ENCODE data around the gene DNAJC27.

DNAJC27 gene

DNA sequence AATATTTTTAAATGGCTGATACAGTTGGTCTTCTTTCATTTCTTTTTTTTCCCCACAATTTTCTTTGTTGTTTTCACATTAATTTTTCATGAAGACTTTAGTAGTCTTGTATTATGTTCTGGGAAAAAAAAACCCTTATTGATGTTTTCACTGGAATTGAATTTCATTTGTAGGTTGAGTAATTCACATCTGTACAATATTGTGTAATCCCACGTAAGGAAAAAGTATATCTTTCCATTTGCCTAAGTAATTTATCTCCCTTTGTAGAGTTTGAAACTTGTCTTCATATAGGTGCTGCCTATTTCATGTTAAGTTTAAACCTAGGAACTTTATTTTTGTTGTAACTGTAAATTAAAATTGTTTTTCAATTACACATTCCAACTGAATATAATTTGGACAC is 2.0 kb downstream of the DNAJC27 start:
- DNase-seq = no peak

DNA sequence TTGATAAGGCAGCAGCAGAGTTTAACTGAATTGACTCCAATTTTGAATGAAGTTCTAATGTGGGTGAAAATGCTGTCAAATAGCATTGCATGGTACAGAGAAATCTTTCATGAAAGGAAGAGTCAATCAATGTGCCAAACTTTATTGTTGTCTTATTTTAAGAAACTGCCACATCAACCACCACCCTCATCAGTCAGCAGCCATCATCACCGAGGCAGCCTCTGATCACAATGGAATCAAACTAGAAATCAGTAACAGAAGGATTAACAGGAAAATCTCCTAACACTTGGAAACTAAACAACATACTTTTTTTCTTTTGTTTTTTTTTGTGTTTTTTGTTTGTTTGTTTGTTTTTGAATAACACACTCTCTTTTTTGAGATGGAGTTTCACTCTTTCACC is 9.9 kb downstream of the DNAJC27 start:
- DNase-seq = no peak

DNA sequence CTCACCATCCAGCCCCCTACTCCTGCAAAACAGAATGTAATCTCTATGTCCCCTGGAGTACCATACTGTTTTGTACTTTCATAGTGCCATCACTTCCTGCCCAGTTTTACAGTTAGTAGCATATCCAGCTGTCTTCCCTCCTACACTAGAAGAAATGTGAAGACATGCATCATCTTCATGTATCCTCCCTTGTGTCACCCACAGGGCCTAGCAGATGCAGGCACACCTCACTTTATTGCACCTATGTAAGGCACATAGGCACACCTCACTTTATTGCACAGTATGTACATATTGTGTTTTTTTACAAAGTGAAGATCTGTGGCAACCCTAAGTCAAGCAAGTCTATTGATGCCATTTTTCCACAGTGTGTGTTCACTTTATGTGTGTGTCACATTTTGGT is 12.0 kb downstream of the DNAJC27 start:
- DNase-seq = no peak

DNA sequence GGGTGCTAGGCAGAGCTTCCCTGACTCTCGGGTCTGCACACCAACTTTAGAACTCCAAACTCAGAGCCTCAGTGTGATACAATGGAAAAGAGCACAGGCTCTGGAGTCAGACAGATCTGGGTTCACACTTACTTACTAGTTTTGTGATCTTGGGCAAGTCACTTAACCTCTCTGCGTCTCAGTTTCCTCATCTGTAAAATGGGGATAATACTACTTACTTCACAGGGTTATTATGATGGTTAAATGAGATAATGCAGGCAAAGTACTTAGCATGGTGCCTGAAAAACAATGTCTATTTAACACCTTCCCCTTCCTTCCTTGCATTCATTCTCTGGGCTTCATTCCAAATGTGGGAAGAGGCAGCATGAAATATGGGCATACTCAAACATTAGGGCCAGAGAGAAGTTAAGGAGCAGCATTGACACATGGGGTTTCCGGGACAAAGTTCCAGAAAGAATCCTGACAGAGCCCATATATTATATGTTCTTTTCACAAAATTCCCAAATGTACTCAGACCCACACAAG is 13.3 kb downstream of the DNAJC27 start:
- no peak for DNase-seq

DNA sequence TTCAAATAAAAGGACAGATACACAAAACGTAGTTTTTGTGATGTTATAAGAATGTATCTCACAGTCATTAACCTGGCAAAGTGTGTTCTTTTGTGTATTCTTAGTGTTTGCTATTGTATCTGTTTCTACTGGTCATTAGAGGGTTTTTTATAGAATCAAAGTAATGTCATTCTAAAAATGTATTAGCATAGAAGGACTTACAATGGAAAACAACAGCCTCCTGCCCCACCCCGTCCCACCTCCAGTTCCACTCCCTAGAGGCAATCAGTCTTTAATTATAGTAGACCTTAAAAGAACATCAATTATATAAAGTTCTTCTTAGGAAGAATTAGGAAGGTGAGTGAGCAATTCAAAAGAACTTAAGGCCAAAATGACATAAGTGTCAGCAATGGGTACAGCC is 13.8 kb downstream of the DNAJC27 start:
- DNase-seq = no peak

DNA sequence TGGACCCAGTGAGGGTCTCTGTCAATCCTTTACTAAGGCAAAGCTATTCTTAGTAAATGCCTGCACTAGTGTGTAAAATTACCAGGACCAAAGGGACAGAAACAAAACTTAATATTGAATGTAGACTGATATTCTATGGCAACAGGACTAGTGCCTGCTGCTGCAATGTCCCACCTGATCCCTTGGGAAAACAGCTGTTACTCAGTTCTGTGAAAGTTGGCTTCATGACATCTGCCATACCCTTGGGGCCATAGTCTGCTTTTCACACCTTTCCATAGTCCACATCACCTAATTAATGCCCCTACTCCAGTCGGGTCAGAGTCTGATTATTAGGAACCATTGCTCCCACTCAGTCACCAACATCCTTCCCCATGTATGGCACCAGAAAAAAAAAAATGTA is 14.5 kb downstream of the DNAJC27 start:
- no peak for DNase-seq

DNA sequence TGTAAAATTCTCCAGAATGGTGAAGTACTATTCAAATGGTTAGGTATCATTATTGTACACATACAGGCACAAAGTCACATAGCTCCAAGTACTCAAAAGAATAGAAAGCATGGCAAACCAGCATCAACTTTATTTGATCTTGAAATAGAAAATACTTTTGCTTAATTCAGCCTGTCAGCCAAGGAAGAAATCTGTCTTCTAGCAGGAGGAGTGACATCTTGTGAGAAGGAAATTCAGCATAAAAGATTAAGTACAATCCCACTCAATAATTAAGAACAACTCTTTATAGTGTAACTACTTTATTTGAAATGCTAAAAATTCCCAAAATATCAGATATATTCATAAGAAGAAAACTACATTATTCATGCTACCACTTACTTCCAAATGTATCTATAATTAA is 15.8 kb downstream of the DNAJC27 start:
- DNase-seq = no peak

DNA sequence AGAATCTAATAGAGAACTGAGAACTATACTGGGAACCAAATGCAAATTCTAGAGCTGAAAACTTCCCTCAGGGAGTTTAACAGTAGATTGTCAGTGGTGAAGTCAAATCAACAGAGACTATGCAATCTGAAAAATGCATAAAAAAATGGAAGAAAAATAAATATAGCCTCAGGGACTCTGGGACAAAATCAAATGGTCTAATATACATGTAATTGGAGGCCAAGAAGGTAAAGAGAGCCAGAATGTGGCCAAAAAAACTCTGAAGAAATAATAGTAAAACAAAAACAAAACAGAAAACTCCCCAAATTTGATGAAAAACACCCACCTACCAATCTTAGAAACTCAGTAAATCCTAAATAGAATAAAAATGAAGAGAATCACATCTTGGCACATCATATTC is 16.5 kb downstream of the DNAJC27 start:
- DNase-seq = no peak

DNA sequence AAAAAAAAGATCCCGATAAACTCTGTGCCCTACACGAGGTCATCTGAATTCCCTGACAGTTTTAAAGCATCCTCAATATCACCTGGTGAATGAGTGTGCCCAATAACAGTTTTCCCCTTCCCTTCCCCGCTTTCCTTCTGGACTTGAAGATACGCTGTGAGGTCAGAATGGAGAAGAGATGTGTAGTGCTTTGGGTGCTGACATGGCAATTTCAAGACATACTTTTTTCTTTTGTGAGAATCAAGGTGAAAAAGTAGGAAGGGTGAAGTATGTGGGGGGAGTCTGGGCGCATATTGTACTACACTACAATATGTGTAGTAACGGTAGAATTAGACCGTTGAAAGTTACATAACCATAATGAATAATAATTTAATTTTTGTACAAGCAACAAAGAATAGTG is 21.7 kb downstream of the DNAJC27 start:
- no peak for DNase-seq

DNA sequence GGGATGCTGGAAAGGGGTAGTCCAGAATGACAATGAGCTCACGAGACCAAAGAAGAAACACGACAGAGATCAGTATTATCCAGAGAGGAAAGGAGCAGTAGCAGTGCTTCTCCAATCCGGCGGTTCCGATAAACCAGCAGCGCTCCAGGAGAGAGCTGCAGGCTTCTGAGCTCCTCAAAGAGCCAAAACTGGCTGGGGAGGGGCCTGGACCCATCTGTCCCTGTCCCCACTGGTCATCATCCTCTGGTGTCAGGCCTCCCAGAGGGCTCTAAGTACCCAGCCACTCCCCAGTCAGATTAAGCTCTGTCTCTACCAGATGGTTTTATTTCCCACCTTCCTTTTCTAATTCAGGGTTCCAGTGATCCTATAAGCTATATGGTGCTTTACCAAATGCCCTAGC is 23.2 kb downstream of the DNAJC27 start:
- DNase-seq = no peak

DNA sequence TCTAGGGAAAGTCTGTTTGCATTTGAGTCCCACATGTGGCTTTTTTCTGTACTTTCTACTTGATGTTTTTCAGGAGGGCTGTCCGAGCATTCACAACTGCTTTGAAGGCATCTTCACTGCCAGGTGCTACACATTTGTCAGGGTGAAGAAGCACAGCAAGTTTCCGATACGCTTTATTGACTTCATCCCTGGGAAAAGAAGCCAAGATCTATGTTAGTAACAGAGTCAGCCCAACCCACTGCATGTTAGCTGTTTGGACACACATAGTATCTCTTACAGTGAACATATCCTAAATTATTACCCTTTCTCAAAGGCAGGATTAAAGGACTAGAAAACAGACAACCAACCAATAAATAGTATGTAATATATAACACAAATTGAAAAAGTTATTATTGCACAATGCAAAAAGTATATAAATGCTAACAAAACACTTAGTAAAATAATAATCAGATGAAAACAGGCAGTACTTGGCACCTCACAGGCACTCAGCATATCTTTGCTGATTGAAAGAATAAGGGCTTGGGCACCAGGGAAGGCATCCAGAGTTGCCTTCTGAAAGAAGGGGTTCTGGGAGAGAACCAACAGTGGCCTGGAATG is 24.1 kb downstream of the DNAJC27 start:
- DNase-seq = no peak

DNA sequence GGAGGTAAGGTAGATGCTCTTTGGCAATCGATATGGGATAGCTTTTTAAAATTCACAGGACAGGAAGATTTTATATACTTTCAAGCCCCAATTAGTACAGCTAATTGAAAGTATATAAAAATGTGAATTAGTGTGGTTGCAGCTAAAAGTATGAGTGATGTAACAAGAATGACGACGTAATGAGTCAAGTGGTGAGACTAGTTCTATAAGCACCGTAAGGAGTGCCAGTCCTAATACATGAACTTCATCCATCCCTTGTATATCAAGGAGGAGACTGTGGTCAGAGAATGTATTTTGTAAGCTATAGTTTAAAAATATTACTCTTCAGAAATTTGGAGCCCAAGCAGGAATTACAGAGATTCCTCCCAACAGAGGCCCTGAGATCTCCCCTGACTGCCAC is 25.8 kb downstream of the DNAJC27 start:
- DNase-seq = no peak

DNA sequence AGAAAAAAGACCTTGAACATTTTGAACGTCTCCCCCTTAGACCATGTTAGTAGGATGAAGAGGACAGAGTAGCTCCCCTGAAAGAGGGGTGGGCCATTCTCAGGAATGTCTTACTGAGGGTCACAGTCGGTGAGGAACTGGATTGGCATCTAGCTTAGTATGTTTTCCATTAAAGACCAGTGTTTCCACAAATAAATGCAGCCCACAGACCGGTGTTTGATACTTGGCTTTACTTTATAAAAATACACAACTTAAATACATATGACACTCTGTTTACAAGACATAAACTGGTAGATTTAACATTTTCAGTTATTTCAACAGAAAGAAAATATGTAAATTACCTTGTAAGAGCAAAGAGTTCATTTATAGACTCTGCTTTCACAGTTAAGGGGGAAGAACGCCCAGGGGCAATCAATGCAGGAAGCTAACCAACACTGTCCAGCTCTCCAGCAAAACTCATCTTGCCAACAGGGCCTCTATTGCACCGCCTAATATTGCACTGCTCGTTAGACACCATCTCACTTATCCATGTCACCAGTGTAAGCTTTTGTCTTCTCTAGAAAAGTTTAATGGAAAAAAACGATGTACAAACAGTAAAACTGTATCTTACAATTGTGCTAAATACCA is 28.2 kb downstream of the DNAJC27 start:
- DNase-seq = no peak

DNA sequence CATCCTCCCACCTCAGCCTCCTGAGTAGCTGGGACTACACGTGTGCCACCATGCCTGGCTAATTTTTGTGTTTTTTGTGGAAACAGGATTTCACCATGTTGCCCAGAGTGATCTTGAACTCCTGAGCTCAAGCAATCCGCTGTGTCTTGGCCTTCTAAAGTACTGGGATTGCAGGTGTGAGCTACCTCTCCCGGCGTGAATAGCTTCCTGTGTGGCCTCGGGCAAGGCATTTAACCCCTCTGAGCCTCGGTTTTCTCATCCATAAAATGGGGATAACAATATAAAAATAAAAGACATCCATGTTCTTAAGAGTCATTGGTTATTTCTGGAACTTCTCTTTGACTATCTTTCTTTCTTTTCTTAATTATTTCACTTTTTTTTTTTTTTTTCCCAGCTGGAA is 32.4 kb downstream of the DNAJC27 start:
- no peak for DNase-seq

DNA sequence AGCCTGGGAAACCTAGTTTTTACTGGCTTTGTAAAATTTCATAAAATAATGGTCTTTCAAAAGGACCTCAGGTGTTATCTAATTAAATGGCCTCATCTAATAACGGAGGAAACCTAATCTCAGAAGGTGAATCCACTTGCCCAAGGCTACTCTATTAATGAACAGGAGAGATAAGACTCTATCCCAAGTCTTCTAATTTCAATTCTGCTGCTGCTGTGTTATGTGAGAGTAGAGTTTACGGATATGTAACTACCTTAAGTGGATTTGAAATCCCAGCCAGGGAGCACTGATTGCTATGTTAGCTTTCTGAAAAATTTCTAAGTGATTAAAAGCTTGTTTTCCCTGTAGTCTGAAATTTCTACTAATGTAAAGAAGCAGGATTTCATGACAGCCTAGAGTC is 34.5 kb downstream of the DNAJC27 start:
- DNase-seq = no peak

DNA sequence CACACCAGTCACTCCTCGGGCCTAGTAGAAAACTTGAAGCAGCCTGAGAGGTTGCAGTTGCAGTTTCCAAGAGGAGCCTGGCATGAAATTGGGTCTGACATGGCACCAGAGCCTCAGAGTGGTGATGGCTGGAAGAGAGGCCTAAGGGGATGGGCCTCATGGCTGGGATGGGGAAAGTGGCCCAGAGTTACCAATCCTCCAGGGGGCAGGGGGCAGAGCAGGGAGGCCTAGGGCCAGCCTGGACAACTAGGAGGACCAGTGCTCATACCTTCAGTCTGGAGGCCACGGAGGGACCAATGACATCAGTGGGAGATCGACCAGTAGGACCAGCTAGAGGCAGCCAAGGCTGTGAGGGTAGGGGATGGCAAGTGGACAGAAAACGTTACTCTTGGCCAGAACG is 36.6 kb downstream of the DNAJC27 start:
- no peak for DNase-seq

DNA sequence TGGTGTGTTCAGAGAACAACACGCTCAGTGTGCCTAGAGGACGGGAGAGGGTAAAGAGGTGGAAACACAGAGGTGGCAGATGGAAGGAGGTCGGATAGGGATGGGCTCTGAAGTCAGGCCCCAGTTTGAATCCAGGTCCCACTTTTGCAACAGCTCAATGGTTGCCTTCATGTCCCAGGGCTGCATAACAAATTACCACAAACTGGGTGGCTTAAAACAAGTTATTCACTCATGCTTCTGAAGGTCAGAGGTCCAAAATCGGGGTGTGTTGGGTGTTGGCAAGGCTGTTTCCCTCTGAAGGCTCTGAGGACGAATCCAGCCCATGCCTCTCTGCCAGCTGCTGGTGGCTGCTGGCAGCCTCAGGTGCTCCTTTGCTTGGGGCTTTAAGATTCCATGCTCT is 39.0 kb downstream of the DNAJC27 start:
- DNase-seq = no peak

DNA sequence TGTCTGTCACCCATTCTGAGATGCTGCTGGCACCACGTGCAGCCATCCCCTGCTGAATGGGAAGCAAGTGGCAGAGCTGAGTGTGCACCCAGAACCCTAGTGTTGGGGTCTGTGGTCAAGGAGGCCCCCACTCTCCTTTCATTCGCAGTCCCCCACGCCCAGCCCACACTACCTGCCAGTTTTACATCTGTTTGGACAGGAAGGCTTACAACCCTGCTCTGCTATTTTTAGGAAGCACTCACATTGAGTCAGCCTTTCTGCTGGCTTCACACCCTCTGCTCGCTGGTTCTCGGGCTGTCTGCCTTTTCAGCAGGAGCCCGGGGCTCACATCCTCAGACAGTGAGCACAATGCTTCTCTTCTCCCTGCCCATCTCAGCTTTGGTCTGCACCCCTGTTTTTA is 41.0 kb downstream of the DNAJC27 start:
- no peak for DNase-seq

DNA sequence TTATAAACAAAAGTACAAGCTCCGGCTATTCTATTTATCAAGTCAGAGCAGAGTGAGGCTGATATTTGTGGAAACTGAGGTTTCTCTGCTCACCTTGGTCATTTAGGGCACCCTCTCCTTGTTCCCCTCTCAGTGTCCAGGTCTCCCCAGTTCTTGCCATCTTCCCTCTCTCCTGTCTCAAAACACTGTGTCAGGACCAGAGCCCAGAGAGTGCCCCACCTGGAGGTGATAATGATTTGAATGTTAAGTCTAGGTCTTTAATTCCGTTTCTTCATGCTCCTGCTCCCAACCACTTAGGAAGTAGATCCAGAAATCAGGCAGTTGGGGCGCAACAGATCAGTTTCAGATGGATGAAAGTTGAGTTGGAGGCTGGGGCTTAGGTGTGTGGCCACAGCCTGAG is 42.5 kb downstream of the DNAJC27 start:
- DNase-seq = no peak

DNA sequence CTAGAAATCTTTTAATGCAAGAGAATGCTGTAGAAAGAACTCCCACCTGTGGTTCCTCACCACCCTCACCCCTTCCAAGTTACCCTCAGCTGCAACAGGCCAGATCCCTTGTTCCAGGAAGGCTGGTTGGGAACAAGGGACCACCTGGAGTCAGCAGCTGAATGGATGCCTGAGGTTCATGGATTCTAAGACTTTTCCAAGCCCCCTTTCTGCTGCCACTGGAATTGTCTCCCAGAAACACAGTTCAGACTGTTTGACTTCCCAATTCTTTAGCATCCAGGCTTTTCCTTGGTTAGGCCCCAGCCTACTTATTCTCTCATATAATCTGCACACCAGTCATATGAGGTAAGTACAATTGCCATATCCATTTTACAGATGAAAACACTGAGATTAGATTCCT is 43.7 kb downstream of the DNAJC27 start:
- no peak for DNase-seq

DNA sequence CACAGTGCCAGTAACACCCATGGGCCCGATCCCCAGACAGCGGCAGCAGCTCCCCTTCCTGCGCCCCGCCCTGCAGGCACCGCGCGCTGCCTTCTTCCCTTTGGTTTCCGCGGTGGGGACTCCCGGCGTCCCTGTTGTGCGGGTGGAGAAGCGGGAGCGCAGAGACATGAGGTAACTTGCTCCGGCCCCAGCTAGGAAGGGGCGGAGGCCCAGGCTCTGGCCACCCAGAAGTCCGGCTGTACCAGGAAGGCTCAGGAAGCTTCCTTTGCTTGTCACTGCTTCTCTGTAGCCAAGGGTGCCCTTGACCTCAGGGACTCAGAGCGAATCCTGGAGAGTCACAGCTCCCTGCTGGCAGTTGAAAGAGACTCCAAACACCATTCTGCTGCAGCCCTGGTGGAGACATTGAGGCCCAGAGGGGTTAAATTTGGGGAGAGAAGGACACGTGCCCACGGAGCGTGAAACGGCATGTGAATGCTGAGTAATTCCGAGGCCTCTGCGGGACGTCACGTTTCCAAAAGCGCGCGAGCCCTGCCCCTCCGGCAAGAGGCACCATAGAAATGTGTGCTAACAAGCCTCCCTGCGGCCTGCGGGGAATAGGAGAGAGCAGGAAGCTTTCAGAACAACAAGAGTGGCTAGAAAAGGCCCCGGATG is 45.0 kb downstream of the DNAJC27 start:
- peak; percentile 70 for DNase-seq

DNA sequence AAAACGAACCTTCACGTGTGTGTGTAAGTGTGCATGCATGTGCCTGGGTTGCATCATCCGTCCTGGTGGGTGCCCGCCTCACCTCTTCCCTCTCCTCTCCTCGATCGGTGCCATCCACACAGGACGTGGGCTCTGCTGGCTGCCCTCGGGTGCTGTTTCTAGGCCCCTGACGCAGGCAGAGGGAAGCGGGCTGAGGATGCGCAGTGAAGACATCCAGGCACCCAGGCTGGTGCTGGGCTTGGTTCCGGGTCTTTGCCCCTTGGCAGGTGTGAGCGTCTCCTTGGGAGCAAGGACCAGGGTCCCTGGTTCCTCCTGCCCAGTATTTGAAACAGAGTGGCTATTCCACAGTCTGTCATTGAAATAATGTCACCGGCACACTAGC is 45.5 kb downstream of the DNAJC27 start:
- no peak for DNase-seq

DNA sequence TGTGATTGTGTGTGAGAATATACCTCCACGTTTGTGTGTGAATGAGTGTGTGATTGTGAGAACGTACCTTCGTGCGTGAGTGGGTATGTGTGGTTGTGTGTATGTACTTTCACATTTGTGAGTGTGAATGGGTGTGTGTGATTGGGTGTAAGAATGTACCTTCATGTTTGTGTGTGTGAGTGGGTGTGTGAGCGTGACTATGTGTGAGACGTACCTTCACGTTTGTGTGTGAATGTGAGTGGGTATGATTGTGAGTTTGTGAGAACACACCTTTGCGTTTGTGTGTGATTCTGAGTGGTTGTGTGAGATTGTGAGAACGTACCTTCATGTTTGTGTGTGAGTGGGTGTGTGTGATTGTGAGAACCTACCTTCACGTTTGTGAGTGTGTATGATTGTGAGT is 45.9 kb downstream of the DNAJC27 start:
- DNase-seq = no peak

DNA sequence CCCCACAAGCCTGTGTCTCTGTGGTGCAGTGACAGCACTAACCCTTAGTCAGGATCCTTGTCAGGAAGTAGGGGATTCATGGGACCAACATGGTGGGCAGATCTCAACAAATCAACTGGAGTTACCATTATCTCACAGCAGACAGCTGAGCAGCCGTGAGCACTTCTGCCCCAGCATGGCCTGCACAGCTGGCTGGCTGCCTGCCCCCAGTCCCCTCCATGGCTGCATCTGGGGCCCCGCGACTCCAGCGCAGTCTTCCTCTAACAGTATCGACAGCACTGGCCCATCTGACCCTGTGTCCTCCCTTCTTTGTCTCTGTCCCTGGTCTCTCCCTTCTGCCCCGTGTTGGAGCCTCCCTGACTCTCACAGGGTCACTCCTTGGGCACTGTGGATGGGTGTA is 47.0 kb downstream of the DNAJC27 start:
- no peak for DNase-seq

DNA sequence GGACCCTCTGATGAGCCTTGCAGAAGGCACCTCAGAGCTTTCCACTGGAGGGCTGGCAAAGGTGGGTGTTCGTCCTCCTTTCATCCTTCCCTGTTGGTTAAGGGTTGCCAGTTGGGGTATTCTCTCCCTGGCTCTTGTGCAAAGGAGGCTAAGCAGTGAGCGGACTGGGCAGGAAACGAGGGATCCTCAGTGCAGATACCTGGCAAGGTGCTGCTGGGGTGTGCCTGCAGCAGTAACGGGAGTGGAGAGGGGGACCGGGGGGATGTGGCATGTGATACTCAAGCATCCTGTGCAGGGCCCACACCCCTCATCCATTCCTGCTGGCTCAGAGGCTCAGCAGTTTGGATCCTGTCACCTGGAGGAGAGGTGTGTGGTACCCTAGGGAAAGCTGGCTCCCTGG is 47.5 kb downstream of the DNAJC27 start:
- no peak for DNase-seq

All from stimulated activated CD4-positive, alpha-beta T cell treated with anti-CD3 and anti-CD28 coated beads, Interleukin-1b, Interleukin-23, amount 100 ng/mL, for 48 hours (primary cell).